MM.1S (cell line): Measurements from ENCODE around the gene FAM174C.

Experiments
- CTCF ChIP-seq: fragments of 300-600 bp; sonication (generic); IDR thresholded peaks from 2 replicates; pipeline ENCODE4 v1.5.1; 2016; ENCODE audit warnings: antibody characterized with exemption, low read length, mixed read lengths
- EZH2 ChIP-seq: fragments of 300-600 bp; sonication (generic); optimal IDR thresholded peaks from 2 replicates; pipeline ENCODE3; 2017; ENCODE audit warnings: low read depth, mild to moderate bottlenecking, antibody characterized with exemption, low read length, mixed read lengths

GRCh38 chr19:1241417-1242095, 33.8 kb upstream of the FAM174C start, which contains the start of gene ATP5F1D:
- TF ChIP-seq CTCF (no peak), EZH2 (no peak)
